ENCODE measurements around the gene ASXL1.
"Not testable (repeated sequence)": the region's sequence is repeated elsewhere in the genome, so short reads cannot be mapped to it uniquely, and the experiment has no call there.

The ASXL1 gene

GRCh38 chr20:32357869-32358631 is at the start of gene ASXL1:
ASXL1 (plus strand) TSS chr20:32358331; CDS start chr20:32358776, 445 bp downstream.
- peak; percentile 87 for DNase-seq (ENCODE audit: low read depth)

- DNase-seq (ENCODE audit: low read depth), result no peak
These were observed 45.3 kb upstream of the ASXL1 start for GRCh38 chr20:32312718-32313424.

GRCh38 chr20:32314768-32315167 is 43.4 kb upstream of the ASXL1 start:
- no peak for DNase-seq (ENCODE audit: low read depth)

GRCh38 chr20:32315399-32315798 is 42.7 kb upstream of the ASXL1 start:
- no peak for DNase-seq (ENCODE audit: low read depth)

GRCh38 chr20:32315891-32316290 is 42.2 kb upstream of the ASXL1 start:
- DNase-seq (ENCODE audit: low read depth), result no peak

- no peak for DNase-seq (ENCODE audit: low read depth)
These were observed 41.5 kb upstream of the ASXL1 start for GRCh38 chr20:32316667-32317066.

GRCh38 chr20:32319100-32319499 is 39.0 kb upstream of the ASXL1 start:
- no peak for DNase-seq (ENCODE audit: low read depth)

- no peak for DNase-seq (ENCODE audit: low read depth)
These were observed 37.8 kb upstream of the ASXL1 start for GRCh38 chr20:32320305-32320704.

- no peak for DNase-seq (ENCODE audit: low read depth)
These were observed 36.7 kb upstream of the ASXL1 start for GRCh38 chr20:32321390-32321789.

- not testable (repeated sequence) for DNase-seq (ENCODE audit: low read depth)
These were observed 35.9 kb upstream of the ASXL1 start for GRCh38 chr20:32322260-32322659.

GRCh38 chr20:32323761-32324160 is 34.4 kb upstream of the ASXL1 start:
- DNase-seq (ENCODE audit: low read depth), result not testable (repeated sequence)

GRCh38 chr20:32325706-32326503 is 32.2 kb upstream of the ASXL1 start:
- no peak for DNase-seq (ENCODE audit: low read depth)

- DNase-seq (ENCODE audit: low read depth), result no peak
These were observed 31.7 kb upstream of the ASXL1 start for GRCh38 chr20:32326504-32326845.

- no peak for DNase-seq (ENCODE audit: low read depth)
These were observed 30.9 kb upstream of the ASXL1 start for GRCh38 chr20:32327087-32327681.

GRCh38 chr20:32329817-32330554 is 28.1 kb upstream of the ASXL1 start:
- no peak for DNase-seq (ENCODE audit: low read depth)

- no peak for DNase-seq (ENCODE audit: low read depth)
These were observed 27.6 kb upstream of the ASXL1 start for GRCh38 chr20:32330555-32330897.

- DNase-seq (ENCODE audit: low read depth), result no peak
These were observed 25.5 kb upstream of the ASXL1 start for GRCh38 chr20:32332614-32333013.

GRCh38 chr20:32333181-32333987 is 24.7 kb upstream of the ASXL1 start:
- DNase-seq (ENCODE audit: low read depth), result no peak

GRCh38 chr20:32333988-32334885 is 23.9 kb upstream of the ASXL1 start:
- DNase-seq (ENCODE audit: low read depth), result peak; percentile 14

GRCh38 chr20:32336918-32337347 is 21.2 kb upstream of the ASXL1 start:
- no peak for DNase-seq (ENCODE audit: low read depth)

Measured in stimulated activated CD8-positive, alpha-beta memory T cell treated with anti-CD3 and anti-CD28 coated beads, Interleukin-12 subunit alpha, Interleukin-12 subunit beta, amount 100 ng/mL, for 4 hours (primary cell).